ENCODE measurements around the gene DSCAM.

DSCAM gene

GRCh38 chr21:40760821-40761220 lies 86.1 kb downstream of the DSCAM start:
- no peak for DNase-seq

- no peak for DNase-seq
These were observed 87.9 kb downstream of the DSCAM start for GRCh38 chr21:40759061-40759460.

- DNase-seq = no peak
These were observed 89.6 kb downstream of the DSCAM start for GRCh38 chr21:40757366-40757765.

- no peak for DNase-seq
These were observed 92.5 kb downstream of the DSCAM start for GRCh38 chr21:40754466-40754865.

GRCh38 chr21:40753756-40754155 lies 93.2 kb downstream of the DSCAM start:
- DNase-seq = no peak

GRCh38 chr21:40752125-40752524 lies 94.8 kb downstream of the DSCAM start:
- DNase-seq = no peak

- DNase-seq = no peak
These were observed 95.7 kb downstream of the DSCAM start for GRCh38 chr21:40751221-40751620.

GRCh38 chr21:40736145-40736544 lies 110.8 kb downstream of the DSCAM start:
- no peak for DNase-seq

- DNase-seq = no peak
These were observed 113.9 kb downstream of the DSCAM start for GRCh38 chr21:40733024-40733397.

GRCh38 chr21:40732253-40733023 lies 114.5 kb downstream of the DSCAM start:
- no peak for DNase-seq

- no peak for DNase-seq
These were observed 115.8 kb downstream of the DSCAM start for GRCh38 chr21:40731206-40731605.

- DNase-seq = no peak
These were observed 116.5 kb downstream of the DSCAM start for GRCh38 chr21:40730426-40730800.

GRCh38 chr21:40729761-40730425 lies 117.1 kb downstream of the DSCAM start:
- no peak for DNase-seq

- no peak for DNase-seq
These were observed 123.0 kb downstream of the DSCAM start for GRCh38 chr21:40723966-40724365.

- DNase-seq = no peak
These were observed 123.6 kb downstream of the DSCAM start for GRCh38 chr21:40723317-40723716.

GRCh38 chr21:40719615-40720014 lies 127.3 kb downstream of the DSCAM start:
- no peak for DNase-seq

GRCh38 chr21:40717028-40717427 lies 129.9 kb downstream of the DSCAM start:
- no peak for DNase-seq

- DNase-seq = no peak
These were observed 132.4 kb downstream of the DSCAM start for GRCh38 chr21:40714536-40714935.

- DNase-seq = no peak
These were observed 139.2 kb downstream of the DSCAM start for GRCh38 chr21:40707656-40708244.

GRCh38 chr21:40706806-40707655 lies 139.9 kb downstream of the DSCAM start:
- DNase-seq = no peak

GRCh38 chr21:40706176-40706575 lies 140.8 kb downstream of the DSCAM start:
- no peak for DNase-seq

- no peak for DNase-seq
These were observed 142.8 kb downstream of the DSCAM start for GRCh38 chr21:40704141-40704540.

- DNase-seq = no peak
These were observed 147.6 kb downstream of the DSCAM start for GRCh38 chr21:40699366-40699765.

All from CD4-positive, alpha-beta T cell treated with Interleukin-17A for 4 hours (primary cell).